SK-N-SH (cell line): ENCODE data around the gene GPR42. TPM values are rescaled to one million over a fixed set of nuclear protein-coding genes. Genes with fewer than 3 reads are reported as not detected.

Experiments
- CTCF ChIA-PET: fragments of 300-600, 350-600 bp; formaldehyde crosslinking; extraction: SDS; loops from one replicate; lab custom pipeline; 2021; lab: Yijun Ruan, JAX
- POLR2A ChIA-PET: fragments of 350-600 bp; sonication (Branson Sonifier 250); formaldehyde crosslinking; extraction: SDS; loops from one replicate; lab custom pipeline; 2020; ENCODE audit warnings: antibody characterized with exemption, inconsistent platforms; lab: Yijun Ruan, JAX
- DNase-seq: peaks from one replicate; pipeline ENCODE4 v3.0.0; 2012
- H2AFZ ChIP-seq: fragments of 200-600 bp; sonication (generic); 2 replicates; pipeline ENCODE4 v1.8.1; 2016; ENCODE audit warnings: antibody characterized with exemption, mild to moderate bottlenecking, low read depth
- H3F3A ChIP-seq: fragments of 200-600 bp; sonication (generic); replicated peaks from 2 replicates; pipeline ENCODE3; 2016; ENCODE audit warnings: antibody characterized with exemption, mild to moderate bottlenecking; ENCODE audit not compliant: insufficient read depth
- H3K27ac ChIP-seq, 2 experiments: fragments of 200-500 bp in 1 of 2; fragments of 200-600 bp in 1 of 2; sonication (Bioruptor generic) in 1 of 2; sonication (generic), shearing (Covaris generic) in 1 of 2; 2 replicates each; pipeline versions ENCODE4 v1.5.1 to v1.6.1; 2014 to 2016; ENCODE audit warnings: low read depth in 2 of 2, inconsistent platforms in 1 of 2, low read length in 1 of 2, mild to moderate bottlenecking in 1 of 2, mixed read lengths in 1 of 2
- H3K27me3 ChIP-seq: fragments of 200-600 bp; sonication (generic), shearing (Covaris generic); 2 replicates; pipeline ENCODE4 v1.6.1; 2016; ENCODE audit warnings: mixed run types; ENCODE audit not compliant: insufficient read depth
- H3K36me3 ChIP-seq, 2 experiments: fragments of 200-500 bp in 1 of 2; fragments of 200-600 bp in 1 of 2; sonication (Bioruptor generic) in 1 of 2; sonication (generic) in 1 of 2; replicated peaks in 1 of 2; 2 replicates each; pipeline versions ENCODE3 to v1.5.1; 2014 to 2016; ENCODE audit warnings: low read length in 1 of 2, mild to moderate bottlenecking in 1 of 2; ENCODE audit not compliant: insufficient read depth in 2 of 2, control insufficient read depth in 1 of 2
- H3K4me1 ChIP-seq, 2 experiments: fragments of 200-500 bp in 1 of 2; fragments of 200-600 bp in 1 of 2; sonication (Bioruptor generic) in 1 of 2; sonication (generic), shearing (Covaris generic) in 1 of 2; 2 replicates each; pipeline versions ENCODE4 v1.5.1 to v1.6.1; 2014 to 2016; ENCODE audit warnings: low read depth in 1 of 2, low read length in 1 of 2, mixed run types in 1 of 2; ENCODE audit not compliant: insufficient read depth in 2 of 2, control insufficient read depth in 1 of 2
- H3K4me2 ChIP-seq: fragments of 200-600 bp; sonication (generic), shearing (Covaris generic); 2 replicates; pipeline ENCODE4 v1.6.1; 2017; ENCODE audit warnings: mixed run types
- H3K4me3 ChIP-seq, 2 experiments: fragments of 200-500 bp in 1 of 2; fragments of 200-600 bp in 1 of 2; sonication (Bioruptor generic) in 1 of 2; sonication (generic), shearing (Covaris generic) in 1 of 2; 2 replicates each; pipeline versions ENCODE4 v1.5.1 to v1.8.1; 2014 to 2016; ENCODE audit warnings: low read depth in 2 of 2, inconsistent platforms in 1 of 2, low read length in 1 of 2, mild to moderate bottlenecking in 1 of 2, mixed read lengths in 1 of 2, moderate library complexity in 1 of 2
- H3K79me2 ChIP-seq: fragments of 200-600 bp; sonication (generic); 2 replicates; pipeline ENCODE4 v1.8.1; 2017; ENCODE audit warnings: mild to moderate bottlenecking; ENCODE audit not compliant: insufficient read depth
- H3K9ac ChIP-seq: fragments of 200-600 bp; sonication (generic); 2 replicates; pipeline ENCODE4 v1.6.1; 2017; ENCODE audit warnings: mixed run types
- H3K9me2 ChIP-seq: fragments of 200-600 bp; sonication (generic); 2 replicates; pipeline ENCODE4 v1.6.1; 2017; ENCODE audit warnings: mixed run types
- H3K9me3 ChIP-seq: fragments of 200-600 bp; sonication (generic); 2 replicates; pipeline ENCODE4 v1.6.1; 2017; ENCODE audit warnings: mixed run types, mild to moderate bottlenecking, moderate library complexity
- H4K20me1 ChIP-seq: fragments of 200-600 bp; sonication (generic); 2 replicates; pipeline ENCODE4 v1.6.1; 2017; ENCODE audit warnings: mild to moderate bottlenecking, mixed run types; ENCODE audit not compliant: insufficient read depth
- CHD2 ChIP-seq: fragments of 150-350 bp; IDR thresholded peaks from 2 replicates; pipeline ENCODE4 v1.6.1; 2018; ENCODE audit warnings: low read length; ENCODE audit not compliant: partially characterized antibody
- EP300 ChIP-seq, 2 experiments: IDR thresholded peaks; 2 replicates each; pipeline versions ENCODE4 v1.4.0 to v1.6.1; 2012; ENCODE audit warnings: borderline replicate concordance in 1 of 2, low read depth in 1 of 2, low read length in 1 of 2
- EZH2phosphoT487 ChIP-seq: fragments of 200-600 bp; sonication (generic); IDR thresholded peaks from 2 replicates; pipeline ENCODE4 v1.6.1; 2017; ENCODE audit warnings: low read depth, mixed run types, mild to moderate bottlenecking, antibody characterized with exemption, moderate library complexity, borderline replicate concordance
- FOXJ3 ChIP-seq: sonication (generic); formaldehyde crosslinking; IDR thresholded peaks from 2 replicates; pipeline ENCODE4 v1.5.1; 2020; ENCODE audit warnings: mild to moderate bottlenecking, missing genetic modification reagents
- FOXM1 ChIP-seq: IDR thresholded peaks from 2 replicates; pipeline ENCODE4 v1.4.0; 2012; ENCODE audit warnings: low read depth, mild to moderate bottlenecking
- GABPA ChIP-seq: IDR thresholded peaks from 2 replicates; pipeline ENCODE4 v1.4.0; 2012; ENCODE audit warnings: low read depth, mild to moderate bottlenecking
- JUND ChIP-seq: IDR thresholded peaks from 2 replicates; pipeline ENCODE4 v1.4.0; 2012
- MEF2A ChIP-seq: IDR thresholded peaks from 2 replicates; pipeline ENCODE4 v1.4.0; 2012; ENCODE audit warnings: low read depth, borderline replicate concordance
- NRF1 ChIP-seq: IDR thresholded peaks from 2 replicates; pipeline ENCODE4 v1.6.1; 2012; ENCODE audit warnings: low read depth, mild to moderate bottlenecking, low read length
- POLR2AphosphoS5 ChIP-seq: IDR thresholded peaks from 2 replicates; pipeline ENCODE4 v1.6.1; 2012; ENCODE audit warnings: low read depth, low read length
- RCOR1 ChIP-seq: fragments of 150-350 bp; IDR thresholded peaks from 2 replicates; pipeline ENCODE4 v1.6.1; 2017; ENCODE audit warnings: antibody characterized with exemption, low read length
- RFX5 ChIP-seq: IDR thresholded peaks from 2 replicates; pipeline ENCODE4 v1.6.1; 2012; ENCODE audit warnings: mild to moderate bottlenecking, improper control_type of control experiment, low read length
- RXRA ChIP-seq: IDR thresholded peaks from 2 replicates; pipeline ENCODE4 v1.4.0; 2012; ENCODE audit warnings: low read depth, mild to moderate bottlenecking, borderline replicate concordance
- SMC3 ChIP-seq: IDR thresholded peaks from 2 replicates; pipeline ENCODE4 v1.6.1; 2012; ENCODE audit warnings: low read depth, low read length, improper control_type of control experiment
- TCF12 ChIP-seq: IDR thresholded peaks from 2 replicates; pipeline ENCODE4 v1.4.0; 2012
- TEAD4 ChIP-seq: IDR thresholded peaks from 2 replicates; pipeline ENCODE4 v1.4.0; 2012; ENCODE audit warnings: mild to moderate bottlenecking, borderline replicate concordance; ENCODE audit not compliant: insufficient read depth
- YY1 ChIP-seq: IDR thresholded peaks from 2 replicates; pipeline ENCODE4 v1.4.0; 2012; ENCODE audit warnings: low read depth, mild to moderate bottlenecking
- WGBS: methylation state at CpG from one replicate; pipeline ENCODE4 v1.1.6; 2017; ENCODE audit warnings: low lambda C conversion rate; 5-methylcytosine and 5-hydroxymethylcytosine counted together
- polyA plus RNA-seq, 3 experiments: library from polyadenylated mRNA; depleted of rRNA; stranded (reverse); fragments of >200 nt; gene quantifications; 2 replicates each; pipeline ENCODE4 v1.2.3, GENCODE V29; 2012
- TF ChIP-seq, protein P1 (sequence below): IDR thresholded peaks from 2 replicates; pipeline ENCODE4 v1.4.0; 2012; ENCODE audit warnings: low read depth, borderline replicate concordance
- TF ChIP-seq, protein P2 (sequence below): IDR thresholded peaks from 2 replicates; pipeline ENCODE4; 2012

The GPR42 gene
- polyA plus RNA-seq, 1 of the 3 experiments (the other 2 are of a cell fraction): not detected

DNA sequence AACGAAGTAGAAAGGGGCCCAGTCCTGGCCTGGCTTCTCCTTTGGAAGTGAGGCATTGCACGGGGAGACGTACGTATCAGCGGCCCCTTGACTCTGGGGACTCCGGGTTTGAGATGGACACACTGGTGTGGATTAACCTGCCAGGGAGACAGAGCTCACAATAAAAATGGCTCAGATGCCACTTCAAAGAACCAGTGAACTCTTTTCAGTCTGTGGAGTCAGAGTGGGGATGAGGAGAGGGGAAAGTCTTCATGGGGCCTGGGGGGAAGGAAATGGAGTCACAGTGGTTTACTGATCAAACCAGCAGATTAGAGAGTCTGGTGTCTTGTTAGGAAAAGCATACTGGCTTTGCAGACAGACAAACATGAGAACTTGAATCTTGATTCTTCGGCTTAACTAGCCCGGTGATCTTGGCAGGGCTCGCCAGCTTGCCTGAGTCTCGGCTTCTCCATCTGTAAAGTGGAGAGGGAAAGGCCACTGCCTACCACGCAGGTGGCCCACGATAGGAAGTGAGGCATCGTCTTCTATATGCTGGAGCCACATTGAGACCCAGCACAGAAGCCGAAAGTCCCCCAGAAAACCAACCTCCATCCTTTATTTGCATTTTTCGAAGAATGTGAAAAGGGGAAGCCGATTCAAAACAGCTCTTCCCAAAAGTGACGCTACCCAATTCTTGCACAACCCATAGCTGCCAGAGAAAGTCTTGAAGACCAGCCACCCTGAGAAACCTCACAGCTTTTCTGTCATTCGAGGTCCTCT lies 23.5 kb upstream of the GPR42 start, which contains the start of gene FFAR1:
Gene FFAR1, plus strand, starts transcription at position 732 of the 759 bp plus-strand sequence. CDS start 3,650 bp downstream, outside the sequence.
- Histone ChIP-seq H3K27ac (no peak within 1 kb of the TSS), H3K4me2 (no peak within 1 kb of the TSS), H3F3A (no peaks in the 10 kb centered on the region), H3K9ac (no peak within 1 kb of the TSS), H2AFZ (no peak within 1 kb of the TSS), H3K79me2 (no peaks in the 10 kb centered on the region), H3K4me1 (no peaks in the 10 kb centered on the region), H4K20me1 (no peaks in the 10 kb centered on the region), H3K9me2 (no peaks in the 10 kb centered on the region), H3K27me3 (peaks cover 91% of the 10 kb centered on the region), H3K9me3 (no peaks in the 10 kb centered on the region), H3K36me3 (no peaks in the 10 kb centered on the region), H3K4me3 (no peak within 1 kb of the TSS)
- WGBS: 21% methylated on average over 18 of the region's 18 CpGs
- POLR2A ChIA-PET: no interaction called here
- no peak for DNase-seq
- TF ChIP-seq NRF1 (no peak), TEAD4 (no peak), EZH2phosphoT487 (no peak), MEF2A (no peak), TCF12 (no peak), RXRA (no peak), FOXM1 (no peak), EP300 (IDR thresholded peaks at IDR 0.05; ENCODE audit: borderline replicate concordance in 1 of 2, low read depth in 1 of 2, low read length in 1 of 2) (no peak), CHD2 (no peak), YY1 (no peak), JUND (no peak), RCOR1 (no peak), SMC3 (no peak), FOXJ3 (no peak), GABPA (no peak), RFX5 (no peak), POLR2AphosphoS5 (no peak)
- TF ChIP-seq, protein P1, sequence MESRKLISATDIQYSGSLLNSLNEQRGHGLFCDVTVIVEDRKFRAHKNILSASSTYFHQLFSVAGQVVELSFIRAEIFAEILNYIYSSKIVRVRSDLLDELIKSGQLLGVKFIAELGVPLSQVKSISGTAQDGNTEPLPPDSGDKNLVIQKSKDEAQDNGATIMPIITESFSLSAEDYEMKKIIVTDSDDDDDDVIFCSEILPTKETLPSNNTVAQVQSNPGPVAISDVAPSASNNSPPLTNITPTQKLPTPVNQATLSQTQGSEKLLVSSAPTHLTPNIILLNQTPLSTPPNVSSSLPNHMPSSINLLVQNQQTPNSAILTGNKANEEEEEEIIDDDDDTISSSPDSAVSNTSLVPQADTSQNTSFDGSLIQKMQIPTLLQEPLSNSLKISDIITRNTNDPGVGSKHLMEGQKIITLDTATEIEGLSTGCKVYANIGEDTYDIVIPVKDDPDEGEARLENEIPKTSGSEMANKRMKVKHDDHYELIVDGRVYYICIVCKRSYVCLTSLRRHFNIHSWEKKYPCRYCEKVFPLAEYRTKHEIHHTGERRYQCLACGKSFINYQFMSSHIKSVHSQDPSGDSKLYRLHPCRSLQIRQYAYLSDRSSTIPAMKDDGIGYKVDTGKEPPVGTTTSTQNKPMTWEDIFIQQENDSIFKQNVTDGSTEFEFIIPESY: no peak
- TF ChIP-seq, protein P2, sequence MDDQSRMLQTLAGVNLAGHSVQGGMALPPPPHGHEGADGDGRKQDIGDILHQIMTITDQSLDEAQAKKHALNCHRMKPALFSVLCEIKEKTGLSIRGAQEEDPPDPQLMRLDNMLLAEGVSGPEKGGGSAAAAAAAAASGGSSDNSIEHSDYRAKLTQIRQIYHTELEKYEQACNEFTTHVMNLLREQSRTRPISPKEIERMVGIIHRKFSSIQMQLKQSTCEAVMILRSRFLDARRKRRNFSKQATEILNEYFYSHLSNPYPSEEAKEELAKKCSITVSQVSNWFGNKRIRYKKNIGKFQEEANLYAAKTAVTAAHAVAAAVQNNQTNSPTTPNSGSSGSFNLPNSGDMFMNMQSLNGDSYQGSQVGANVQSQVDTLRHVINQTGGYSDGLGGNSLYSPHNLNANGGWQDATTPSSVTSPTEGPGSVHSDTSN: no peak
- CTCF ChIA-PET: interaction anchor here (1.3 to 3.3 kb wide), 3 partner anchors 121 to 148 kb away, joined by 3 to 16 read pairs (median 4); no protein-coding TSS in a partner anchor
